K562 (cell line): ENCODE data around the gene PPP1R15B. TPM values are rescaled to one million over a fixed set of nuclear protein-coding genes. Genes with fewer than 3 reads are reported as not detected.

Experiments used
- ATAC-seq: fragments of 200-7000 bp; cut with Tn5 transposase; 3 replicates; pipeline ENCODE4 v1.9.1; 2020; ENCODE audit warnings: moderate library complexity
- BruUV-seq: library from RNA; stranded (reverse); fragments of 400-500 nt; replicated peaks from 2 replicates; lab custom pipeline; 2021; lab: Mats Ljungman, UMichigan
- CTCF ChIA-PET: fragments of 300-600 bp; formaldehyde crosslinking; extraction: SDS; loops from one replicate; lab custom pipeline; 2021; ENCODE audit warnings: low intra/inter-chr PET ratio; lab: Yijun Ruan, JAX
- POLR2A ChIA-PET: fragments of 300-600, 350-650 bp; sonication (Branson Sonifier 250); formaldehyde crosslinking; extraction: SDS; loops from one replicate; lab custom pipeline; 2021; ENCODE audit warnings: antibody characterized with exemption, inconsistent platforms; lab: Yijun Ruan, JAX
- DNase-seq, 4 experiments: peaks; one replicate each; pipeline versions ENCODE4 v3.0.0 to v3.0.0-alpha.2; 2011 to 2018; ENCODE audit warnings: low spot score in 3 of 4, mixed read lengths in 3 of 4; ENCODE audit errors: extremely low read depth in 1 of 4
- FAIRE-seq: peaks from 2 replicates; lab custom pipeline; 2011; peaks lifted over from hg19 to GRCh38; lab: Jason Lieb, UNC
- H2AFZ ChIP-seq: 2 replicates; pipeline ENCODE4 v1.6.0; 2011; ENCODE audit warnings: low read depth, low read length, control low read depth, inconsistent platforms
- H3K27ac ChIP-seq: fragments of 200-600 bp; 3 replicates; pipeline ENCODE4 v1.8.0; 2011; ENCODE audit warnings: low read depth, mild to moderate bottlenecking, control low read depth, inconsistent platforms, low read length, moderate library complexity, mixed read lengths; ENCODE audit errors: extremely low read depth
- H3K27me3 ChIP-seq, 2 experiments: fragments of 300-600 bp in 1 of 2; 2 replicates in 1 of 2; 3 replicates in 1 of 2; pipeline versions ENCODE4 v1.6.0 to v1.8.0; 2011; ENCODE audit warnings: inconsistent platforms in 2 of 2, low read length in 2 of 2, mild to moderate bottlenecking in 1 of 2, mixed read lengths in 1 of 2, moderate library complexity in 1 of 2; ENCODE audit not compliant: control insufficient read depth in 2 of 2, insufficient read depth in 2 of 2
- H3K36me3 ChIP-seq: fragments of 300-600 bp; 3 replicates; pipeline ENCODE4 v1.8.0; 2011; ENCODE audit warnings: mild to moderate bottlenecking, low read length, inconsistent platforms; ENCODE audit not compliant: control insufficient read depth, insufficient read depth
- H3K4me1 ChIP-seq, 2 experiments: fragments of 200-600 bp in 1 of 2; replicated peaks in 1 of 2; 2 replicates in 1 of 2; 3 replicates in 1 of 2; pipeline versions ENCODE4 v1.5.1 to v1.8.0; 2011; ENCODE audit warnings: inconsistent platforms in 2 of 2, low read length in 2 of 2, mild to moderate bottlenecking in 1 of 2, mixed read lengths in 1 of 2, moderate library complexity in 1 of 2; ENCODE audit not compliant: control insufficient read depth in 2 of 2, insufficient read depth in 2 of 2
- H3K4me2 ChIP-seq: 2 replicates; pipeline ENCODE4 v1.6.1; 2011; ENCODE audit warnings: low read length, control low read depth, inconsistent platforms, mixed read lengths; ENCODE audit not compliant: insufficient read depth
- H3K4me3 ChIP-seq: fragments of 200-600 bp; sonication (generic), shearing (Covaris generic); 2 replicates; pipeline ENCODE4 v1.5.1; 2016; ENCODE audit warnings: control low read depth, inconsistent platforms
- H3K79me2 ChIP-seq: fragments of 200-600 bp; 3 replicates; pipeline ENCODE4 v1.8.0; 2011; ENCODE audit warnings: low read length, inconsistent platforms; ENCODE audit not compliant: control insufficient read depth, insufficient read depth
- H3K9ac ChIP-seq, 2 experiments: 2 replicates each; pipeline versions ENCODE4 v1.6.0 to v1.6.1; 2011; ENCODE audit warnings: low read depth in 2 of 2, low read length in 2 of 2, control low read depth in 1 of 2, inconsistent platforms in 1 of 2, mild to moderate bottlenecking in 1 of 2, mixed read lengths in 1 of 2; ENCODE audit not compliant: insufficient read depth in 1 of 2
- H3K9me1 ChIP-seq: one replicate; pipeline ENCODE4 v1.6.0; 2011; ENCODE audit warnings: inconsistent platforms, mild to moderate bottlenecking, low read length, moderate library complexity; ENCODE audit not compliant: control insufficient read depth, insufficient read depth
- H3K9me3 ChIP-seq: replicated peaks from 2 replicates; pipeline ENCODE4 v1.5.1; 2011; ENCODE audit warnings: low read depth, low read length, inconsistent platforms; ENCODE audit not compliant: control insufficient read depth, insufficient read depth
- H4K20me1 ChIP-seq: replicated peaks from 2 replicates; pipeline ENCODE4 v1.6.1; 2011; ENCODE audit warnings: low read length, inconsistent platforms, mixed read lengths; ENCODE audit not compliant: control insufficient read depth, insufficient read depth
- ADNP ChIP-seq: fragments of 200-800 bp; sonication (Bioruptor generic); IDR thresholded peaks from 2 replicates; pipeline ENCODE4 v1.6.1; 2016; ENCODE audit warnings: missing genetic modification characterization, missing compliant biosample characterization
- CTBP1 ChIP-seq: fragments of 450-650 bp; IDR thresholded peaks from 2 replicates; pipeline ENCODE4 v1.6.1; 2016; ENCODE audit warnings: borderline replicate concordance
- EHMT2 ChIP-seq: fragments of 450-650 bp; IDR thresholded peaks from 2 replicates; pipeline ENCODE4 v1.6.1; 2018; ENCODE audit warnings: antibody characterized with exemption
- FOXK2 ChIP-seq, 2 experiments: fragments of 450-650 bp; IDR thresholded peaks in 1 of 2; conservative IDR thresholded peaks in 1 of 2; 2 replicates each; pipeline ENCODE4 v1.6.1; 2016; ENCODE audit warnings: low read depth in 2 of 2, mild to moderate bottlenecking in 1 of 2
- HCFC1 ChIP-seq: IDR thresholded peaks from 2 replicates; pipeline ENCODE4 v1.6.1; 2012; ENCODE audit warnings: low read depth, low read length, improper control_type of control experiment
- RBM34 ChIP-seq: fragments of 200-400 bp; formaldehyde crosslinking; IDR thresholded peaks from 2 replicates; pipeline ENCODE4 v1.6.1; 2018; ENCODE audit warnings: low read length, borderline replicate concordance; ENCODE audit not compliant: insufficient read depth
- SRF ChIP-seq, 2 experiments: fragments of 250-450, 450-650 bp in 1 of 2; sonication (Bioruptor Pico) in 1 of 2; sonication (generic) in 1 of 2; formaldehyde crosslinking; IDR thresholded peaks; 2 replicates each; pipeline versions ENCODE4 v1.5.0 to v1.5.1; 2020 to 2022; ENCODE audit warnings: mild to moderate bottlenecking in 1 of 2, missing genetic modification reagents in 1 of 2
- TARDBP ChIP-seq: fragments of 450-650 bp; IDR thresholded peaks from 2 replicates; pipeline ENCODE4 v1.6.1; 2016
- ZNF121 ChIP-seq: sonication (generic); formaldehyde crosslinking; conservative IDR thresholded peaks from 2 replicates; pipeline ENCODE4 v1.8.0; 2022; ENCODE audit warnings: missing genetic modification reagents
- WGBS: fragments of 100-300 bp; shearing (Covaris generic); methylation state at CpG from one replicate; pipeline ENCODE4 v1.1.6; 2016; ENCODE audit warnings: low coverage, mixed read lengths; ENCODE audit not compliant: insufficient coverage; ENCODE audit errors: missing lambda C conversion rate; 5-methylcytosine and 5-hydroxymethylcytosine counted together
- in situ Hi-C: fragments of 300-500 bp; cut with MboI; formaldehyde crosslinking; loops from 4 replicates; pipeline ENCODE4 v1.15.0; 2018; ENCODE audit warnings: inconsistent platforms, mixed read lengths
- intact Hi-C: fragments of 100-400 bp; cut with micrococcal nuclease; formaldehyde crosslinking; loops from 2 replicates; pipeline ENCODE4 v1.14.2; 2022
- polyA plus RNA-seq, 8 experiments: library from polyadenylated mRNA; depleted of rRNA in 4 of 8; stranded (reverse) in 5 of 8; unstranded in 3 of 8; fragments of >200 nt; fragmentation: Nextera tagmentation in 2 of 8; fragmentation: Illumina TruSeq in 1 of 8; extraction: Ambion mirVana in 2 of 8; extraction: Trizol in 1 of 8; gene quantifications; 2 replicates each; pipeline versions ENCODE4 v1.2.1 to v1.2.3, GENCODE V29; 2011 to 2014; ENCODE audit warnings: inconsistent platforms in 1 of 8, missing spikeins in 1 of 8
- total RNA-seq, 7 experiments: library from RNA; depleted of rRNA in 6 of 7; stranded (reverse); fragments of >200 nt in 6 of 7; fragmentation: Illumina TruSeq in 2 of 7; extraction: Trizol in 2 of 7; gene quantifications; 2 replicates each; pipeline versions ENCODE4 v1.2.1 to v1.2.3, GENCODE V29; 2011 to 2021; ENCODE audit warnings: low replicate concordance in 1 of 7
- TF ChIP-seq, protein P1 (sequence below): fragments of 450-650 bp; formaldehyde crosslinking; IDR thresholded peaks from 2 replicates; pipeline ENCODE4 v1.4.0; 2020; ENCODE audit warnings: mild to moderate bottlenecking
- TF ChIP-seq, protein P2 (sequence below): fragments of 450-650 bp; IDR thresholded peaks from 2 replicates; pipeline ENCODE4 v1.6.1; 2016; ENCODE audit warnings: missing biosample characterization, missing genetic modification characterization

The PPP1R15B gene
- total and polyA plus RNA-seq, 9 of the 15 experiments (the other 6 are each of a cell fraction or from before 2014, with no cell fraction given), result 17.0 to 48.1 (median 30.8) TPM

DNA sequence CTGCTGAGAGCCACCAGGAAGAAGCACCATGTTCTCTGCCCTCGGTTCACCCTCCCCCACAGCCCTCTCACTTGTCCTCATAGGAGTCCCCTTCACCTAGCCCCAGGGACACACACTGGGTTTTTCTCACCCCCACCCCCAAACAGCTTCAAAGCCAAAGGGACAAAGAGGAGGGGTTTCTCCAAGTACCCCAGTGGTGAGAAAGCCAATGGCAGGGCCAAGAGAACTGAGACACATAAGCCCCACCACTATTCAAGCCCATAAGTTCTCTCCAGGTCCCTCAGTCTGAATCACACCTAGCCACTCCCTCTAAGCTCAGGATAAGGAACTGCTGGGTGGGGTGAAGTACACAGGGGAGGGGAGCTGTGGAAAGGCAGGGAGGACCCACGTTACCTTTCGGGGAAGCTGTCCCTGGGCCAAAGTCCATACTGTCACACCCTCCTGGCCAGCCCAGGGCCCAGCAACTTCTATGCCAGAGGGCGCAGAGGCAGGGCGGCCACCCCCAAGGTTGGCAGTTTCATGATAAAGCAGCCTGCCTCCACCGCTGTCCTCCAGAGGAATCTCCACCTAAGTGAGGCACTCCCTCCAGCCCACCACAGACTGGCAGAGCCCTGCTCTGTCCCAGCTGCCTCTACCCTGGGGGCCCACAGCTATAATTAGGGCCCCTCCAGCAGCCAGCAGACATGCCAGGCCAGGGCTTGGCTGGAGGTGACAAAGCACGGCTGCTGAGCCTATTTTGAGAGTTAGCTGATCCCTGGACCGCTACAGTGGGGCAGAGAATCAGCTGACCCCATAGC lies 39.0 kb upstream of the PPP1R15B start:
- Histone ChIP-seq H3K4me2 (no peak overlapping the region), H3K27ac (no peak overlapping the region), H4K20me1 (0 out of 2 replicates have a peak, but pooled peaks cover 5% of the 10 kb centered on the region), H3K36me3 (no peaks in the 10 kb centered on the region), H2AFZ (no peak overlapping the region), H3K79me2 (no peaks in the 10 kb centered on the region), H3K4me1 (peaks cover 0 to 4% of the 10 kb centered on the region in 2 experiments; a peak in 1 of 5 replicates), H3K9me3 (no peaks in the 10 kb centered on the region), H3K4me3 (no peak overlapping the region), H3K27me3 (peaks cover 26 to 55% of the 10 kb centered on the region in 2 experiments), H3K9ac (0 out of 4 replicates have a peak overlapping the region, but pooled peaks of 1 of the 2 experiments have one; percentile 29), H3K9me1 (no peaks in the 10 kb centered on the region)
- no peak for TF ChIP-seq HCFC1
- ChIA-PET CTCF (interaction anchor here (1.1 kb wide), 1 partner anchor 19 kb away, joined by 3 read pairs; no protein-coding TSS in a partner anchor), POLR2A (interaction anchor here (0.6 to 1.6 kb wide), 6 partner anchors 9 to 108 kb away, joined by 3 to 5 read pairs (median 3); no protein-coding TSS in a partner anchor)
- in situ Hi-C loops, result no loop called here
- intact Hi-C loops, result no loop called here
- 28% methylated on average over 8 of the region's 8 CpGs for WGBS
- peak in 2 of 4 experiments; percentile 49 to 52 for DNase-seq
- ATAC-seq, result peak; percentile 37
- FAIRE-seq, result no peak
- BruUV-seq, result no TSS peak

DNA sequence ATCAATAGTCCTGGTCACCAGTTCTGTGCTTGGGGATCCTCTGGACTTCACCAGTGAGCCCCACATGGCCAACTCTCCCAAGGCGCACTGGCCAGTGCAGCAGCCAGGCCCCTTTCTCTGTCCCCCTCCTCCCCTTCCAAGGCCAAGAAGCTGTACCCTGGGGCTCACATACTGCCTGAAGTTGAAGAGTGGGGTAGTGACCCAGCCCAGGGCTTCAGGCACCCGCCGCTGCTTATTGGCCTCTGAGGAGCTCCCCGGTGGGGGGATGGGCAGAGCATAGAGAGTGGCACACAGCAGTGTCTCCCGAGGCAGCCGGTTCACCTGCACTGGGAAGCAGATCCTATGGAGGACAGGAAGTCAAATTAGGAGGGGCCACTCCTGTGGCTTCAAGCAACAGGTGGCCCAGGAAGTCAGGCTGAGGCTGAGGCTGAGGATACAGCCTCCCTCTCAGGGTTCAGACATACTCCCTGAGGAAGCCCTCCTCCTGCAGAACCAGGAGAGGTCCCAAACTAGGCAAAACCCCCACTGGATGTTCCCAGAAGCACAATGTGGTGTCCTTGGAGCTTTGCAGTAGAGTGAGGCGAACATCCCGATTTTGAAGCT lies 38.2 kb upstream of the PPP1R15B start:
- H3K79me2 ChIP-seq, result no peaks in the 10 kb centered on the region
- no peak overlapping the region for H2AFZ ChIP-seq
- peaks cover 0 to 4% of the 10 kb centered on the region in 2 experiments; a peak in 1 of 5 replicates for H3K4me1 ChIP-seq
- H3K27ac ChIP-seq, result no peak overlapping the region
- ChIA-PET CTCF (interaction anchor here (1.1 kb wide), 1 partner anchor 18 kb away, joined by 3 read pairs; no protein-coding TSS in a partner anchor), POLR2A (interaction anchor here (0.6 to 1.6 kb wide), 6 partner anchors 8 to 134 kb away, joined by 3 to 5 read pairs (median 3); no protein-coding TSS in a partner anchor)
- intact Hi-C loops (no loop called here), in situ Hi-C loops (loop anchor here (5.0 kb wide), 1 partner anchor 53 kb away; no protein-coding TSS in a partner anchor)
- WGBS, result 16% methylated on average over 8 of the region's 8 CpGs
- ATAC-seq, result no peak
- no peak overlapping the region for H3K4me2 ChIP-seq
- no peak overlapping the region for H3K9ac ChIP-seq
- no peaks in the 10 kb centered on the region for H3K36me3 ChIP-seq
- H3K9me1 ChIP-seq, result no peaks in the 10 kb centered on the region
- DNase-seq, result no peak
- H4K20me1 ChIP-seq, result 0 out of 2 replicates have a peak, but pooled peaks cover 6% of the 10 kb centered on the region
- no TSS peak for BruUV-seq
- no peak for FAIRE-seq
- no peak overlapping the region for H3K4me3 ChIP-seq
- H3K9me3 ChIP-seq, result no peaks in the 10 kb centered on the region
- H3K27me3 ChIP-seq, result peaks cover 20 to 50% of the 10 kb centered on the region in 2 experiments
- TF ChIP-seq FOXK2 (conservative IDR thresholded peaks at IDR 0.05 in 1 of 2, IDR thresholded peaks at IDR 0.05 in 1 of 2; ENCODE audit: low read depth in 2 of 2) (no peak), ADNP (no peak), CTBP1 (no peak), RBM34 (no peak), TARDBP (no peak), SRF (CRISPR knock-in tag; IDR thresholded peaks at IDR 0.05) (no peak), EHMT2 (no peak), ZNF121 (CRISPR knock-in tag) (no peak)
- TF ChIP-seq, protein P1, sequence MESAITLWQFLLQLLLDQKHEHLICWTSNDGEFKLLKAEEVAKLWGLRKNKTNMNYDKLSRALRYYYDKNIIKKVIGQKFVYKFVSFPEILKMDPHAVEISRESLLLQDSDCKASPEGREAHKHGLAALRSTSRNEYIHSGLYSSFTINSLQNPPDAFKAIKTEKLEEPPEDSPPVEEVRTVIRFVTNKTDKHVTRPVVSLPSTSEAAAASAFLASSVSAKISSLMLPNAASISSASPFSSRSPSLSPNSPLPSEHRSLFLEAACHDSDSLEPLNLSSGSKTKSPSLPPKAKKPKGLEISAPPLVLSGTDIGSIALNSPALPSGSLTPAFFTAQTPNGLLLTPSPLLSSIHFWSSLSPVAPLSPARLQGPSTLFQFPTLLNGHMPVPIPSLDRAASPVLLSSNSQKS (CRISPR knock-in tag), result no peak
- TF ChIP-seq, protein P2, sequence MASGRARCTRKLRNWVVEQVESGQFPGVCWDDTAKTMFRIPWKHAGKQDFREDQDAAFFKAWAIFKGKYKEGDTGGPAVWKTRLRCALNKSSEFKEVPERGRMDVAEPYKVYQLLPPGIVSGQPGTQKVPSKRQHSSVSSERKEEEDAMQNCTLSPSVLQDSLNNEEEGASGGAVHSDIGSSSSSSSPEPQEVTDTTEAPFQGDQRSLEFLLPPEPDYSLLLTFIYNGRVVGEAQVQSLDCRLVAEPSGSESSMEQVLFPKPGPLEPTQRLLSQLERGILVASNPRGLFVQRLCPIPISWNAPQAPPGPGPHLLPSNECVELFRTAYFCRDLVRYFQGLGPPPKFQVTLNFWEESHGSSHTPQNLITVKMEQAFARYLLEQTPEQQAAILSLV (tag), result no peak
